Uterus (tissue), 4 donors: ENCODE measurements around the gene TSPAN32. TPM values are rescaled to one million over a fixed set of nuclear protein-coding genes. Genes with fewer than 3 reads are reported as not detected.

Experiments
- DNase-seq, 2 donors: peaks; one replicate each; pipeline ENCODE4 v3.0.0-alpha.2; 2019 to 2020
- H3K27ac ChIP-seq, 2 donors: fragments of 200-600 bp; sonication (generic); 1 replicate in 1 of 2; 2 replicates in 1 of 2; pipeline ENCODE4 v1.5.1; 2016 to 2018
- H3K27me3 ChIP-seq, 2 donors: fragments of 200-600 bp; sonication (generic); one replicate each; pipeline ENCODE4 v1.5.1; 2018 to 2019; ENCODE audit warnings: control low read depth in 1 of 2
- H3K36me3 ChIP-seq, 2 donors: fragments of 200-600 bp; sonication (generic); one replicate each; pipeline ENCODE4 v1.5.1; 2019; ENCODE audit warnings: control low read depth in 1 of 2
- H3K4me1 ChIP-seq, 2 donors: fragments of 200-600 bp; sonication (generic); one replicate each; pipeline ENCODE4 v1.5.1; 2018 to 2019; ENCODE audit warnings: control low read depth in 1 of 2
- H3K4me3 ChIP-seq, 2 donors: fragments of 200-600 bp; sonication (generic); 1 replicate in 1 of 2; 2 replicates in 1 of 2; pipeline ENCODE4 v1.5.1; 2018 to 2019; ENCODE audit warnings: mild to moderate bottlenecking in 1 of 2
- H3K9me3 ChIP-seq, 2 donors: fragments of 200-600 bp; sonication (generic); one replicate each; pipeline ENCODE4 v1.5.1; 2019; ENCODE audit warnings: control low read depth in 1 of 2
- POLR2A ChIP-seq, 2 donors: fragments of 450-650 bp; IDR thresholded peaks; one replicate each; pipeline ENCODE4 v1.6.1; 2016; ENCODE audit warnings: antibody characterized with exemption in 2 of 2, mild to moderate bottlenecking in 1 of 2, moderate library complexity in 1 of 2
- intact Hi-C: fragments of 100-400 bp; cut with DNase I; formaldehyde crosslinking; loops from one replicate; pipeline ENCODE4 v1.15.1; 2023; ENCODE audit warnings: low total_unique reads
- total RNA-seq, 4 donors: library from RNA; depleted of rRNA in 3 of 4; stranded (reverse); fragments of >200 nt in 3 of 4; gene quantifications; one replicate each; pipeline versions ENCODE4 v1.1.0 to v1.2.4, GENCODE V29; 2014 to 2023
- TF ChIP-seq, protein P1 (sequence below), 4 experiments: fragments of 200-600 bp in 2 of 4; fragments of 450-650 bp in 2 of 4; sonication (generic) in 2 of 4; IDR thresholded peaks; one replicate each; pipeline ENCODE4 v1.5.1; 2016 to 2019; ENCODE audit warnings: antibody characterized with exemption in 4 of 4, mild to moderate bottlenecking in 2 of 4, moderate library complexity in 1 of 4
- donor health status: DM: yes; HTN: yes; CAD: no.

Gene TSPAN32
- total RNA-seq, 4 donors from 2014 or later = 2.5 to 3.3 TPM; not detected in 2

DNA sequence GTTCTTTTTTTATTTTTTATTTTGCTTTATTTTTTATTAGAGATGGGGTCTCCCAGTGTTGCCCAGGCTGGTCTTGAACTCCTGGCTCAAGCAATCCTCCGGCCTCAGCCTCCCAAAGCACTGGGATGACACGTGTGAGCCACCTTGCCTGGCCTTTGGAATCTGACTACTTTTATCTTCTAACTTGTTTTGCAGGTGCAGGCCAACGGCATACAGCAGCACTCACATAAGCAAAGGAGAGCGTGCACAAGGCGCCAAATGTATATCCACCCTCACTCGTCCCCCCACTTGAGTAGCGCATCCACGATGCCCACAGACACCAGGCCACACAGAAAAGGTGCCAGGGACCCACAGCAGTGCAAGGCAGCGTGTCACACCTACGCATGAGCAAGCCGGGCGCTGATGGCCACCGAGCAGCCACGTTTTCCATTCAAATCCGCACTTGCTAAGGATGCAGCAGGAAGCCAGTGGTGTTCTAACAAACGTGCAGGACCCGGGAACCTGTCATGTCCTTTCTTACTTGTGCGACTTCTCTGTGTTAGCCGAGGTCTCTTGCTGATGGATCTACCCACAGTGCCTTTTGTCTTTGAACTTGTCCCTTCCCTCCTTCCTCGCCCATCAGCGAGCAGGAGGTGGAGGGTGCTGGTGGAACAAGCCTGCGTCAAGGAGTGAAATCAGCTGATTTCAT lies 37.3 kb upstream of the TSPAN32 start:
- TF ChIP-seq, protein P1, sequence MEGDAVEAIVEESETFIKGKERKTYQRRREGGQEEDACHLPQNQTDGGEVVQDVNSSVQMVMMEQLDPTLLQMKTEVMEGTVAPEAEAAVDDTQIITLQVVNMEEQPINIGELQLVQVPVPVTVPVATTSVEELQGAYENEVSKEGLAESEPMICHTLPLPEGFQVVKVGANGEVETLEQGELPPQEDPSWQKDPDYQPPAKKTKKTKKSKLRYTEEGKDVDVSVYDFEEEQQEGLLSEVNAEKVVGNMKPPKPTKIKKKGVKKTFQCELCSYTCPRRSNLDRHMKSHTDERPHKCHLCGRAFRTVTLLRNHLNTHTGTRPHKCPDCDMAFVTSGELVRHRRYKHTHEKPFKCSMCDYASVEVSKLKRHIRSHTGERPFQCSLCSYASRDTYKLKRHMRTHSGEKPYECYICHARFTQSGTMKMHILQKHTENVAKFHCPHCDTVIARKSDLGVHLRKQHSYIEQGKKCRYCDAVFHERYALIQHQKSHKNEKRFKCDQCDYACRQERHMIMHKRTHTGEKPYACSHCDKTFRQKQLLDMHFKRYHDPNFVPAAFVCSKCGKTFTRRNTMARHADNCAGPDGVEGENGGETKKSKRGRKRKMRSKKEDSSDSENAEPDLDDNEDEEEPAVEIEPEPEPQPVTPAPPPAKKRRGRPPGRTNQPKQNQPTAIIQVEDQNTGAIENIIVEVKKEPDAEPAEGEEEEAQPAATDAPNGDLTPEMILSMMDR (IDR thresholded peaks at IDR 0.05) = no peak
- TF ChIP-seq POLR2A (IDR thresholded peaks at IDR 0.05) = no peak
- DNase-seq = no peak
- Histone ChIP-seq H3K36me3 (no peaks in the 10 kb centered on the region), H3K27ac (no peak overlapping the region), H3K9me3 (no peaks in the 10 kb centered on the region), H3K4me3 (no peak overlapping the region), H3K4me1 (peaks cover 0 to 4% of the 10 kb centered on the region in 2 donors), H3K27me3 (no peaks in the 10 kb centered on the region)
- intact Hi-C loops = no loop called here

DNA sequence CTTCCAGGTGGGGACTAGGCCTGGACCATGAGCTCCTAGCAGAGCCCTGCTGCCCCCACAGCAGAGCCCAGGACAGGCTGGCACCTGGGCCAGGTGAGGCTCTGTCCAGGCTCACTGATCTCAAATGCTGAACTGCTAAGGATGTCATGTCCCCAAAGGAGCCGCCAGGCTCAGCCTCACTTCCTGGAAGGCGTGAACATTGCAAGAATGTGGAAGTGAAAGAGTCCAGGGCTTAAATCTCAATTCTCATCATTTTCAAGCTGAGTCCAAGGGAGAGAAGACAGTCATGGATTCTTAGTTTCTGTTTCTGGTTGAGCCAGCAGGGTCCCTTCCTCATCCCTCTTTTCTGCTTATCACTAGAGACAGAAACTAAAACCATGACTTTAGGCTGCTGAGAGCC lies 36.4 kb upstream of the TSPAN32 start:
- peaks cover 0 to 13% of the 10 kb centered on the region in 2 donors for H3K4me1 ChIP-seq
- no peaks in the 10 kb centered on the region for H3K9me3 ChIP-seq
- no peaks in the 10 kb centered on the region for H3K36me3 ChIP-seq
- H3K27ac ChIP-seq = no peak overlapping the region
- TF ChIP-seq, protein P1 (IDR thresholded peaks at IDR 0.05) = no peak
- TF ChIP-seq POLR2A (IDR thresholded peaks at IDR 0.05) = no peak
- no peak for DNase-seq
- no peak overlapping the region for H3K4me3 ChIP-seq
- H3K27me3 ChIP-seq = no peaks in the 10 kb centered on the region
- intact Hi-C loops = no loop called here

DNA sequence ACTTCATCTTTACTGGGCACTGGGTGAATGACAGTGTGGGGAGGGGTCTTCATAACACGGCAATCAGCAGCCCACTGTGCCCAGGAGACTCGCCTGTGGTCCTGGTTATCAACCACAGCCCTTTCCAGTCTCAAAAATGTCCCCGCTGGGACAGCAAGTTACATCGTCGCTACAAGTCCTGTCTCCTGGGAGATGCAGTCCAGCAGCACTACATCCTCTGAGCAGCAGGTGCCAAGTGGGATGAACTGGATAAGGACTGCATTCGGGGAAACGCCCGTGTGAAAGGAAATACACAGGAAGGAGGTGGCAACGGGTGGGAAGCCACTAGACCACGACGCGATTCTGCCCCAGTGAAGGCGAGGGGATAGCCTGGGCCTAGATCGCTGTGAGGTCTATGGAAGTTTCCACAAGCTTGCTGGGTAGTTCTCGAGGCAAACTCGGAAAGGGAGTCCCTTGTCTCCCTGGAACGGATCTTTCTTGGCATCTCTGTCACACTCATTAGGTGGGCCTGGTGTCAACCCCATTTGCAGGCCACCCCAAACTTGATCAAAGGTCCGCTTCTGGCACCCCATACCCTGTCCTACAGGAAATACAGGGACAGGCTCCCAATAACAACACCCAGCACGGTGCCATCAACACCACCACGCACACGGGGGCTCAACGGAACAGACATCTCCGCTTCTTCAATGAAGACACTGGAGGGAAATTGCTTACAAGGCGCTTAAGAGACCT lies 35.8 kb upstream of the TSPAN32 start:
- intact Hi-C loops = no loop called here
- no peaks in the 10 kb centered on the region for H3K9me3 ChIP-seq
- no peaks in the 10 kb centered on the region for H3K27me3 ChIP-seq
- no peak overlapping the region for H3K4me3 ChIP-seq
- peaks cover 0 to 19% of the 10 kb centered on the region in 2 donors for H3K4me1 ChIP-seq
- H3K27ac ChIP-seq = no peak overlapping the region
- no peaks in the 10 kb centered on the region for H3K36me3 ChIP-seq
- no peak for TF ChIP-seq POLR2A (IDR thresholded peaks at IDR 0.05)
- TF ChIP-seq, protein P1 (IDR thresholded peaks at IDR 0.05) = no peak
- DNase-seq = no peak

DNA sequence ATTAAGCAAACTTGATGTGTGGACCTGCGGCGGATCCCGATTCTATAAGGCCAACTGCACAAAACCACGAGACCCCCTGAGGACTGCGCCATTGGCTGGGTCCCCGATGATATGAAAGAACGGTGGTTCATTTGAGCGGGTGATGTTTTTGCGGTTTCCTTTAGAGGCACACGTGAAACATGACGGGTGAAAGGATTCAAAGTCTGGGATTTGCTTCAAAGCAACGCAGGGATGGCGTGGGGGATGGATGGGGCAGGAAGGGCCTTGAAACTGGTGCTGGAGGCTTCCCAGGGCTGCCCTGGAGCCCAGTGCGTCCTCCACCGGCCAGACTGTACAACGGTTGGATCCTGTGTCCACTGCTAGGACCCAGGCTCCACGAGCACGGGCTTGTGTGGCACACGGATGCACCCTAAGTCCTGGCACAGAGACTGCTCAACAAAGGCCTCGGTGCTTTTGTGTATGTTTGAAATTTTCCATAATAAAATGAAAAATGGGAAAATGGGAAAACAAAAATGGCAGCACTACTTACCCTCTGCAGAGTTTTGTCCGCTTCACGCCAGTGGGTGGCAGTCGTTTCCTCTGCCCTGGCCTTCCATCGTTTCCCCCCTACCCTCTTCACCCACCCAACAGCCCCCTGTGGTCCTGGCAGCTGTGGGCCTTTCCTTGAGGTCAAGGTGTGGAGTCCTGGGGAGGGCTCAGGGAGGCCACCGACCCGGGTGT lies 35.1 kb upstream of the TSPAN32 start:
- no peak for DNase-seq
- H3K27me3 ChIP-seq = no peaks in the 10 kb centered on the region

More for the DNA sequence above, 35.1 kb upstream of the TSPAN32 start:
- no peaks in the 10 kb centered on the region for H3K36me3 ChIP-seq
- intact Hi-C loops = no loop called here
- H3K27ac ChIP-seq = no peak overlapping the region
- peaks cover 0 to 21% of the 10 kb centered on the region in 2 donors for H3K4me1 ChIP-seq
- TF ChIP-seq POLR2A (IDR thresholded peaks at IDR 0.05) = no peak
- TF ChIP-seq, protein P1 (IDR thresholded peaks at IDR 0.05) = no peak
- H3K9me3 ChIP-seq = no peaks in the 10 kb centered on the region
- H3K4me3 ChIP-seq = no peak overlapping the region
